SH-SY5Y (cell line): ENCODE measurements around the gene SH3GL2.

Source experiments
- GATA2 ChIP-seq: IDR thresholded peaks from 2 replicates; pipeline ENCODE4 v1.6.1; 2011; ENCODE audit warnings: mild to moderate bottlenecking, low read depth, low read length
- GATA3 ChIP-seq: IDR thresholded peaks from 2 replicates; pipeline ENCODE4 v1.6.1; 2011; ENCODE audit warnings: low read depth, mild to moderate bottlenecking, low read length, moderate library complexity

GRCh38 chr9:17600962-17601593 lies 22.2 kb downstream of the SH3GL2 start:
- TF ChIP-seq GATA3: no peak
- no peak for TF ChIP-seq GATA2
